Thyroid gland (tissue), 4 donors: ENCODE results near the gene CDON.

ENCODE experiments used
- CTCF ChIP-seq, 6 experiments: fragments of 200-600 bp in 3 of 6; fragments of 450-650 bp in 3 of 6; sonication (generic) in 3 of 6; IDR thresholded peaks; one replicate each; pipeline ENCODE4 v1.5.1; 2016 to 2019; ENCODE audit warnings: antibody characterized with exemption in 6 of 6, mild to moderate bottlenecking in 2 of 6, inconsistent platforms in 1 of 6, moderate library complexity in 1 of 6
- POLR2A ChIP-seq, 2 donors: fragments of 450-650 bp; IDR thresholded peaks; one replicate each; pipeline ENCODE4 v1.6.1; 2017; ENCODE audit warnings: antibody characterized with exemption in 2 of 2, mild to moderate bottlenecking in 2 of 2, moderate library complexity in 1 of 2

DNA sequence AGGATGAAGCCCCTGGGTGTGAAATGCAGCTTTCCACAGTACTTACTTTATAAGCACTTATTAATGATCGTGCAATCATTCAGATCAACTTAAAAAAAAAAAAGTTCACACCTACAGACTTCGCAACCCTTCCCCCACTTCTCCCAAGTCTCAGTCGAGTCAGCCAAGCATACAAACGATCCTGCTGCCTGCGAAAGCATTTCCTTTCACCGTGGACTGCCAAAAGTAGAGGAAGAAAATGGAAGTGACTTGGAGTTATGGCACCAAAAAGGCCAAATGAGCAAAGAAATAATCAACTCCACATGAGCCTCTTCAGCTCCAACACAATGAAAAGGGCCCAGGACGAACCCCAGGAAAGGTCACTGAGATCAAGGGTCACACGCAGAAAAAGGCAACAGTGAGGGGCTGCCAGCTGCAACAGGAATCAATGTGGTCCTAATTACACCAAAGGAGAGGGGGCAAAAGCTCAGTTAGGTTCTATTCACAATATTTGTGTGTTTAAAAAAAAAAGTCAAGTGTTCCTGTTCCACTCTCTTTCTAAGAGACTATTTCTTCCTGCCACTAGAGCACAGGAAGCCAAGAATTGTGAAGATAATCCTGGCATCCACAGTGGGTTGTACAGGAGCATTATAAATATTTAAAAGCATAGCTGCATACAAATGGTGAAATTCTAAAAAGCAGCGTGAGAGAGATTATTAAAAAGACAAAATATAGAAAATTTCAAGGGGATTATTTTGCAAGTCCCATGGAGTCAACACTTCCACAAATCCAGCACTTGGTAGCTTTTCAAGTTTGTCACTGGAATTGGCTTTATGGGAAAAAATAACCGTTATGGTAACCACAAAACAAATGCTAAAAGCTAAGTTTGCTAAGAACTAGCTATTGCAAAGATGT lies 28.4 kb downstream of the CDON start:
- TF ChIP-seq CTCF (IDR thresholded peaks at IDR 0.05) (no peak), POLR2A (IDR thresholded peaks at IDR 0.05) (no peak)
